ENCODE results near the gene ZFTA. TPM values are rescaled to one million over a fixed set of nuclear protein-coding genes. Genes with fewer than 3 reads are reported as not detected.

The ZFTA gene
- total RNA-seq, 1 donor from 2014 or later: 12.5 TPM

- Mint-ChIP-seq H3K27ac (no peak overlapping the region), H3K36me3 (ENCODE audit: low read depth) (peaks cover 5% of the 10 kb centered on the region), H3K27me3 (no peaks in the 10 kb centered on the region), H3K9me3 (no peaks in the 10 kb centered on the region), H3K4me1 (peaks cover 11% of the 10 kb centered on the region), H3K4me3 (no peak overlapping the region)
- DNase-seq (no peak), ATAC-seq (ENCODE audit: low read depth) (no peak)
- no peak for TF ChIP-seq CTCF (IDR thresholded peaks at IDR 0.05)
- CTCF ChIA-PET: interaction anchor here (0.9 to 1.3 kb wide), 2 partner anchors 95 to 180 kb away, joined by 3 to 4 read pairs; partner anchors contain the start of gene ATL3
- POLR2A ChIA-PET: interaction anchor here (0.6 kb wide), 1 partner anchor 957 kb away, joined by 4 read pairs; the partner anchor contains the start of gene NRXN2
- intact Hi-C loops (cut with micrococcal nuclease): loop anchor here (5.0 kb wide), 2 partner anchors 402 to 537 kb away; partner anchors contain the start of genes CATSPERZ and MACROD1
These were observed 2.8 kb downstream of the ZFTA start for GRCh38 chr11:63765688-63766241.

GRCh38 chr11:63764679-63765647 is 3.6 kb downstream of the ZFTA start:
- ATAC-seq (ENCODE audit: low read depth): no peak
- intact Hi-C loops (cut with micrococcal nuclease): loop anchor here (5.0 kb wide), 2 partner anchors 402 to 537 kb away; partner anchors contain the start of genes CATSPERZ and MACROD1
- Mint-ChIP-seq H3K4me3 (no peak overlapping the region), H3K36me3 (ENCODE audit: low read depth) (peaks cover 5% of the 10 kb centered on the region), H3K27ac (no peak overlapping the region), H3K9me3 (no peaks in the 10 kb centered on the region), H3K4me1 (peaks cover 10% of the 10 kb centered on the region), H3K27me3 (no peaks in the 10 kb centered on the region)
- no peak for DNase-seq
- TF ChIP-seq CTCF (IDR thresholded peaks at IDR 0.05): no peak
- ChIA-PET POLR2A (no interaction called here), CTCF (interaction anchor here (0.9 to 1.3 kb wide), 2 partner anchors 94 to 181 kb away, joined by 3 to 4 read pairs; partner anchors contain the start of gene ATL3)

GRCh38 chr11:63764340-63764678 is 4.3 kb downstream of the ZFTA start:
- H3K27me3 Mint-ChIP-seq: no peaks in the 10 kb centered on the region
- H3K4me1 Mint-ChIP-seq: peaks cover 7% of the 10 kb centered on the region
- H3K36me3 Mint-ChIP-seq (ENCODE audit: low read depth): peaks cover 8% of the 10 kb centered on the region
- intact Hi-C loops (cut with micrococcal nuclease): no loop called here
- H3K27ac Mint-ChIP-seq: no peak overlapping the region
- no peak for ATAC-seq (ENCODE audit: low read depth)
- POLR2A ChIA-PET: no interaction called here
- H3K4me3 Mint-ChIP-seq: no peak overlapping the region
- no peak for DNase-seq
- CTCF ChIA-PET: no interaction called here
- H3K9me3 Mint-ChIP-seq: no peaks in the 10 kb centered on the region
- TF ChIP-seq CTCF (IDR thresholded peaks at IDR 0.05): no peak

GRCh38 chr11:63763496-63764339 is 4.9 kb downstream of the ZFTA start:
- no peak for DNase-seq
- no peak overlapping the region for H3K27ac Mint-ChIP-seq
- intact Hi-C loops (cut with micrococcal nuclease): no loop called here
- POLR2A ChIA-PET: no interaction called here
- H3K4me3 Mint-ChIP-seq: no peak overlapping the region
- CTCF ChIA-PET: no interaction called here
- no peaks in the 10 kb centered on the region for H3K27me3 Mint-ChIP-seq
- no peaks in the 10 kb centered on the region for H3K9me3 Mint-ChIP-seq
- peaks cover 7% of the 10 kb centered on the region for H3K4me1 Mint-ChIP-seq
- TF ChIP-seq CTCF (IDR thresholded peaks at IDR 0.05): no peak
- H3K36me3 Mint-ChIP-seq (ENCODE audit: low read depth): peaks cover 11% of the 10 kb centered on the region
- ATAC-seq (ENCODE audit: low read depth): no peak
